ENCODE data around the gene ITM2C.

DNA sequence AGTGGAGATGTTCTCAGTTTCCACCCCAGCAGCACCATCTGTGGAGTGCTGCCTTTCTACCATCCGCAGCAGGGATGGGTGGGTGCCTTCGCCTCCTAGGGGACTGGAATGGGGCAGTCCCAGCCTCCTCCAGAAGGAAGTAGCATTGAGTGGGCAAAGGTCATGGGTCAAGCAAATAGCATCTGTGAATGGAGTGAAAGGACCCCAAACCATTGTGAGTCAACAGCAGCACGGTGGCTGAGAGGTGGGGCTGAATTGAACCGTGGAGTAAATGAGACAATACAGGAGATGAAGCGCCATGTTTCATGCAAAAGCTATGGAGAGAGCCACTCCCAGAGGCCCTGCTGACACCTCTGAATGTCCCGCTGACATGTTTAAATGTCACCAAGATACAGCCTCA is 50.6 kb downstream of the ITM2C start:
- no peak for TF ChIP-seq POLR2AphosphoS5 (IDR thresholded peaks at IDR 0.05; ENCODE audit: low read depth, low read length)
- TF ChIP-seq FOXP2 (optimal IDR thresholded peaks at IDR 0.05; ENCODE audit: borderline replicate concordance, extremely low read depth, extremely low read length, insufficient read depth) = no peak

Data from PFSK-1 (cell line).